LNCaP clone FGC (cell line): ENCODE results near the gene GPR158.

Experiments used
- DNase-seq: peaks from one replicate; pipeline ENCODE4 v3.0.0-alpha.2; 2011; ENCODE audit warnings: low read depth
- H3K4me3 ChIP-seq: 2 replicates; pipeline ENCODE4 v1.5.1; 2011; ENCODE audit warnings: mild to moderate bottlenecking, low read depth, low read length, control low read depth
- CTCF ChIP-seq: IDR thresholded peaks from 2 replicates; pipeline ENCODE4 v1.5.1; 2012; ENCODE audit warnings: mild to moderate bottlenecking; ENCODE audit not compliant: control insufficient read depth, insufficient read depth; ENCODE audit errors: extremely low read depth

GPR158 gene

DNA sequence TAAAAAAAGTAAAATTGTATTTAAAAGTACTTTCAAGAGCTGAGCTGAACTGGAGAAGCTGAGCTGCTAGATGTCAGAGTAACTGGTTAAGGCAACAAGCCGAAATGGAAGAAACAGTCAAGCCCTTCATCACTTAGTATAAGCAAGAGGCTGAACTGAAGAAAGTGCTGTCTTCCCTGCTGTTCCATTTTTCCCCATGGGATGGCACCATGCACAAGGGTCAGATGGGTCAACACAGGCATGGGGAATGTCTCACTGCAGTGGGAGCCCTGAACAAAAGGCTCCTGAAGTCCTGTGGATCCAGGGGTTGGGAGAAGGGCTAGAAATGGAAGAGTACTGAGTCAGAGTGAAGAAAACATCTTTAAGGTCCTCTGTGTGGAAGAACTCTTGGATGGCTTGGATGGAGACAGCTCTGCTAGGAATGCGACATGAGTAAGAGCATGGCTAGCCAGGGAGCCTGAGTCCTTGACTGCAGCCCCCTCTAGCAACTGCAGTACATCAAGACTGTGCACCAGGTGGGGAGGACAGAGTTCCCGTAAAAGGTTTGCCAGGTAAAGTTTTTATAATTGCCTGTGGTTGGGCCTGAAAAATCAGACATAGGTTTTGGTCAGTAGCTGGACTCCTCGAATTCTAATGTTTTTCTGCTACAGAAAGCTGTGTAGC, 348.3 kb downstream of the GPR158 start:
- H3K4me3 ChIP-seq: no peak overlapping the region
- TF ChIP-seq CTCF: peak; percentile 49
- no peak for DNase-seq

- no peak for DNase-seq
- no peak overlapping the region for H3K4me3 ChIP-seq
- no peak for TF ChIP-seq CTCF
Measured at GRCh38 chr10:25530306-25530705, 355.5 kb downstream of the GPR158 start.

- no peak for DNase-seq
- TF ChIP-seq CTCF: no peak
- H3K4me3 ChIP-seq: no peak overlapping the region
Measured at GRCh38 chr10:25531457-25532061, 356.8 kb downstream of the GPR158 start.

DNA sequence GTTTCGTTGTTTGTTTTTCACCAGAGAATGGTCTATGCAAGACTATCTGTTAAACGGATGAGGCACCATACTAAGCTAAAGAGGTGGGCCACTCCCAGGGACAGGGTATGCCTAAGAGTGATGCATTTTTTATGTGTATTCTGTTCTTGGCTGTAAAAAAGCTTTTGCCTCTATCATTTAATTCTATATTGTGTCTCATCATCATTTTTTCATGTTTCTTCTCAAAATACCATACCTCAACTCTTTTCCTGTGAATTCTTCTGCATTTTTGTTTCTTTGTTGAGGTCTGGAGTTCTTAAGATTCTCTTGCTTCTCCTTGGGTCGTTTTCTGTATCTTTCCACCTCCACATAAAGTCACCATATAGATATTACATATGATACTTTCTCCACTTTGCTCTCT, 357.4 kb downstream of the GPR158 start:
- no peak for TF ChIP-seq CTCF
- DNase-seq: no peak
- H3K4me3 ChIP-seq: no peak overlapping the region

GRCh38 chr10:25536027-25536426, 361.2 kb downstream of the GPR158 start:
- no peak overlapping the region for H3K4me3 ChIP-seq
- no peak for DNase-seq
- TF ChIP-seq CTCF: no peak

GRCh38 chr10:25547382-25547781, 372.6 kb downstream of the GPR158 start:
- no peak for TF ChIP-seq CTCF
- H3K4me3 ChIP-seq: no peak overlapping the region
- no peak for DNase-seq
